ENCODE measurements around the gene KLHL3.

The KLHL3 gene

GRCh38 chr5:137706841-137707240, 29.0 kb downstream of the KLHL3 start:
- no peak for DNase-seq

- no peak for DNase-seq
Observed at GRCh38 chr5:137705106-137705505, 30.8 kb downstream of the KLHL3 start.

DNA sequence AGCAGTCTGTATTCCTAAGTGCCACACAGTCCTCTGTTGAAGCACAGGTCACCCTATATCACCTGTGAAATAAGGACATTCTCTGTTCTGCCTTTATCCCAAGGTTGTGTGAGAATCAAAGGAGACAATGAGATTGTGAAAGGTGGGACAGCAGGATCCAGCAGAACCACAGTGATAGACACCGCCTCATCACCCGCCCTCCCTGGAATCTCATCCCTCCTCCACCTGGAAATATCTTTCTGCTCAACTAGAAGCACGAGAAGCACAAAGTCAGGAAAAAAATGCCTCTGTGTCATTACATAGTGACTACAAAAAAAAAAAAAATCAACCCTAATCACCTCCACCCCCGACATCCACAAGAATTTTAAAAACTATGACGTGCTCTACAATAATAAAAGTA, 32.3 kb downstream of the KLHL3 start:
- no peak for DNase-seq

GRCh38 chr5:137700282-137700680, 35.6 kb downstream of the KLHL3 start:
- DNase-seq, result no peak

GRCh38 chr5:137699336-137700281, 36.3 kb downstream of the KLHL3 start:
- no peak for DNase-seq

GRCh38 chr5:137696481-137696880, 39.4 kb downstream of the KLHL3 start:
- no peak for DNase-seq

DNA sequence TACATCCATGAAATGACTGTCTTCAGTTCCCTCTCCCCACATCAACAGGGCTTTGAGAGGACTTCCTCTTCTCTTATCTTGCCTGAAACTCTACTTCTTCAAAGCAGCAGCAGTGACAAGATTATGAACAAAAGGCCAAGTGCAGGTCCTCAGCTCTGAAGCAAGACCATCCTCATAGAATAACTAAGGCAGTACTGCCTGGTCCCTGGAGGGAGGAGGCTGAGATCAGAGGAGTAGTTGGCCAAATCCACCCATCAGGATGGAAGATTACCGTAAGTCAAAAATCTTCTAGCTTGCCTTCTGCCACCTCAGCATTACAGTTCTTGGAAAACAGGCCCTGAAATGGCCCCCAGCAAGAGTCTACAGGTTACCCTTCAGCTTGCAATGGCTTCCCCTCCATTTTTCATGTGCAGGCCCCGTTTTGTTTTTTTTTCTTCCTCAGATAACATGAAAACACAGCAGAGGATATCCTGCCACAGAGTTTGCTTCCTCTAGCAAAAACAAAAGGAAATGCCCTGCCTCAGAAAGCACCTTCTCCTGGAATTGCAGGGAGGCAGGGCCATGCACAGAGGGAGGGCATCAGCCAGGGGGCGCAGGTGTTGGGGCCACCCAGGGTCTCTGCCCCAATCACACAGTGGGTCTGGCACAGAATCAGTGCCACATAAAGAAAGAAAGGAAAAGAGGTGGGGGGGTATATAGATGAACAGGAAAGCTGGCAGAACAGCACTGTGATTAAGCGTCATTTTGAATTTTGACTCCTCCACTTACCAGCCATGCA, 40.0 kb downstream of the KLHL3 start:
- no peak for DNase-seq

DNA sequence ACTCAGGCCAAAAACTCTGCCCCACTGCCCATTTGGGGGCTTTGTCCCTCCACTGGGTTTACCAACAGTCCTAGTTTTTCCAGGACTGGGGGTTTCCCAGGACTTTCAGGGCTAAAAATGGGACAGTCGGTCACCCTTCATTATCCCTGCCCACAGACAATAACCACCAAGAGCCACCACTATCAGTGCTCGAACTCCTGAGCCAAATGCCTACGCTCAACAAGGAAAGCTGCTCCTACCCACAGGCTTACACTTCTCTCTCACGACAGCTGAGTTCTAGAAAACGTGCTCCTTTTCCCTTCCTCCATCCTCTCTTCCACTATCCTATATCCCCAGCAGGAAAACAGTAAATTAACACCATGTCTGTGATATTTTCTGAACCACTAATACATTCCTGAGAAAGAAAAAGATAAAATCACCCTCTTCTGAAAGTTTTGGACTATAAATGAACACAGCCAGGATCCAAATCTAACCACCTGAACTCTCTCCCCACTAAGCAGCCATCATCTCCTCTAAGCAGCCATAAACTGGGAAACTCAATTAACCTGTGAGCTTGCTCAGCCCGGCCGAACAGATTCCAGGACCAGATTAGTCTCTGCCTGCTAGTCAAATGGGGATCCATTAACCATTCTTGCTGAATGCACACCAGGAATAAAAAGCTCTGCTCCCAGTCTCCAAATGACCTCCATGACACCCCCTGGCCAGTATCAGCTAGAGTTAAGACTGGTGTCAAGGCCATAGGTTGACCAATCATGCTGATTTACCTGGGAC, 41.8 kb downstream of the KLHL3 start:
- DNase-seq, result no peak

DNA sequence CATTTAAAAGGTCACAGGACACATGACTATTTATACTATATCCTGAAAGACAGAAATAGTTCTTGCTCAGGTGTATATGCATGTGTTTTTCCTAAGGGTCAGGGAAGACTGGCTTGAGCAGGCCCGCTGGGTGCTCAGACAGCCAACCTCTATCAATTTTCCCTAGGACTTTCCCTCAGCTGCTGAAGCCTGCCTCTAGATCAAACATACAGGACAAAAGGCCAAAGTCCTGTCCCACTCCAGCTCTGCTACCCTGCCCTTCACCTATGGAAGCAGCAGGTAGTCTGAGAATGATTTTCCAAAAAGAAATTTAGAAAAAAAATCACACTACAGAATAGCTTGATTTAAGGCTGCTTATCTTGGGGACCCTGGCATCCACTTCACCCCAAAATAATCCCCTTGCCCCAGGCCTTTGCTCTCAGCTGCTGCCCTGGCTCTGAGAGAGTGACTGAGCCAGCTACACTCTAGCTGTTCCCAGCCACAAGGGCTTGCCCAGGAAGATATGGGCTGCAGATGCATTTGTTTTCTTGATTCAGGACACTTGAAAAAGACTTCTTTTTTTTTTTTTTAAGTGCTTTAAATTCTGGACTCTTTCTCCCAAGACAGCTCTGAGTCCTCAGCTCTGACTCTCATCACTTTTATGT, 42.5 kb downstream of the KLHL3 start:
- no peak for DNase-seq

GRCh38 chr5:137689306-137689705, 46.6 kb downstream of the KLHL3 start:
- DNase-seq, result no peak

- DNase-seq, result no peak
Observed at GRCh38 chr5:137688210-137688840, 47.6 kb downstream of the KLHL3 start.

DNA sequence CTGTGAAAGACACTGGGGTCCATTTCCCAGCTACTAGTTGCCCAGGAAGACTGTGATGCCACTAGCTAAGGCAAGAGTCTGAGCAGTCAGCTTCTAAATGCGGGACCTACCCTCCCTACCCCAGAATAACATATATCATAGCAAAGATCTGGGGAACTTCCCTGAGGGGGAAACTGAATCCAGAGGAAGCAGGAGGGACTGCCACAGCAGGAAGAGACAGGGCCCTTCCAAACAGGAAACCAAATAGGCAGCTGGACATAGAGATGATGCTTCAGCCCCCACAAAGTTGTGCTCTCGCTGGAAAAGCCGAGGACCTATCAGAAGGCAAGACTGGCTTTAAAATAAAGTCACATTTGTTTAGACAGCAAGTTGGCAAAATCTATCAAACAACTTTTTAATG, 51.1 kb downstream of the KLHL3 start:
- no peak for DNase-seq

GRCh38 chr5:137681191-137681590, 54.7 kb downstream of the KLHL3 start:
- no peak for DNase-seq

DNA sequence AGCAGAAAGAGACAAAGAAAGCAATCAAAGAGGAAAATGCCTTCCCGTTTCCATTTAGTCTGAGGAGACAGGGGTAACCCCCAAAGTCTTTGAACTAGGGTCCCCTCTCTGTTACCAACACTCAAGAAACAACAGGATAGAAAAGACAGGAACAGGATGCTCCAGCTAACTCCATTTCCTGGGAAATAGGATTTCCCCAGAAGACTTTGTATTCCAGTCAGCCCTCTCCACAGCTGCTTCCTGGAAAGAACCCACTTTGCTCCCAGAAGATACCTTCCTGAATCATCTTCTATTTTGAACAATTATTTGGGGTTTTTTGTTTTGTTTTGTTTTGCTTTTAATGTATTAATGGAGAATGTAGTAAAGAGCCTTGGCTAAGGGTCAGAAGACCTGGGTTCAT, 56.0 kb downstream of the KLHL3 start:
- DNase-seq, result no peak

DNA sequence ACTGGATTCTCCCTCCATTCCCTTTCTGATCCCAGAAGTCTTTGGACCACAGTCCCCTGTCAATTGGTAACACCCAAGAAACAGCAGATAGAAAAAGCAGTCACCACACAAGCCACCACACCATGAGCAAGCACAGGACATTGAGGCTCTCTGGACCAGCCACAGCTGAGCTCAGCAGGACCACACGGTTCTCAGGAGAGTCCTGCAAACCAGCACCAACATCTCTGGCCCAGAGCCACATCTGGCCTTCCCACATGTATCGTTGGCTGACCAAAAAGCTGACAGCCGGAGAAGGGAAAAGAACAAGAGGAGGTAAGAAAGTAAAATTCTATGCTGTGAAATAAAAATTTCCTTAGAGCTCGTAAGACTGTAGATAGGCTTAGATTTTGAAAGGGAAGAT, 56.7 kb downstream of the KLHL3 start:
- DNase-seq, result no peak

DNA sequence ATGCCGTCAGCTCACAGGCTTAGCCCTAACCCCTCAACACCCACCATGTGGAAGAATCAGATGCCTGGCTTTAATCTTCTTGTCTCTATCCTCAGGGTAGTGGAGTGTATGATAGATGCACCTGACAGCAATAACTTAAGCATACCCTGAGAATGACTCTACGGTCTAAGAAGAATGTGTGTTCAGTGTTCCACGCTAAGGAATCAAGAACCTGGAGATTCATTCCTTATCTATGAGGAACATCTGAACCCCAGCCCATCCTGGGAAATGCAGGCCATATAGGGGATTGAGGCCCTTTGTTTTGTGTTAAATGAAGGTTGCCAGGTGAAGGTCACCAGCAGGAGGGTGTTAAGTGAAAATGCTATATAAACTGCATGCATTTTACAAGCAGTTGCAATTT, 63.0 kb downstream of the KLHL3 start:
- DNase-seq, result no peak

DNA sequence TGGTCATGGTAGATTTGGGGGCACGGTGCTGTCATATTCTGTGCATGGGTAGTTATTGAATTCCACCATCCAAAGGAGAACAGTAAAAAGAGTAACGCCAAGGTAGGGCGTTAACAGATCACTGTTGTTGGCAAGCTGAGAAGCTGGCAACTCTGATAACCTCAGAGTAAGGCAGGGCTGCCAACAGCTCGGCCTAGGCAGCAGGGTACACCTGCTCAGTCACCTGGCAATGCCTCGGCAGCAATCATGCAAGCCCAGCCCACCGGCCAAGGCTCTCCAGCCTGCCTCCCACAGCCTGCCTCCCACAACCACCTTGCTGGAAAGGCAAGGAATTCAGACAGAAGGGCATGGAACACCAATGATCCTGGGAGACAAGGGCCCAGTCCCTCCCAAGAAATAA, 63.9 kb downstream of the KLHL3 start:
- DNase-seq, result no peak

DNA sequence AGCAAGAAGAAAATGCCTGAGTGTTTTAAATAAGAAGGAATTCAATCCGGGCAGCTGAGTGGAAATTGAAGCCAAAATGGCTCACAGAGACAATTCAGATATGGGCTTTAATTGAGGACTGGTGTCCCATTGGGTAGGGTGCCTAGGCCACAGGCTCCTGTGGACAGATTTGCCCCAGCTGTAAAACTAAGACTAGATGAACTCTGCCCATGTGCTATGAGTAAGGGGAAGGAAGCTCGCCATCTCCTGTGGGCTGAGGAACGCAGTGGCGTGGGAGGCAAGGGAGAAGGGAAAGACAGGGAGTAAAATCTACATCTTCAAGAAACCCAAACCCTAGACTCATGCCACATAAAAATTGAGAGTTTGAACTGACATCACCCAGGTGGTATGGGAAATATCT, 66.1 kb downstream of the KLHL3 start:
- DNase-seq, result no peak

GRCh38 chr5:137668637-137669036, 67.3 kb downstream of the KLHL3 start:
- no peak for DNase-seq

DNA sequence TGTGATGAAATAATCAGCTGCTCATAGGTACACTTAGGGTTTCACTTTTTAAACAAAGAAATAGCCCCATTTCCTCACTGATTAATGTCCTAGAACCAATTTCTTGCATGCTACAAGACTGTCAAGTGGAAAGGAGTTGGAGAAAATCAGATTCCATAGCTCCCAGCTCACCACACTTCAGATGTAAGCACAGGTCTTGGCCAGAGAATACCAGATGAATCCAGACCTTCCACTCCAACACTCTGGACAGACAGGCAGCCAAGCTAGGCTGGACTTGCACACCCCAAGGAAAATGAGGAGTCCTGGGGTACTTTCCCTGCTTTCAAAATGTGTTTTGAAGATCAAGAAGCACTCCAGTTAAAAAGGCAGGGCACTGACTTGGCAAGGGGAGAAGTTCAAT, 68.5 kb downstream of the KLHL3 start:
- no peak for DNase-seq

GRCh38 chr5:137666901-137667300, 69.0 kb downstream of the KLHL3 start:
- no peak for DNase-seq

- no peak for DNase-seq
Observed at GRCh38 chr5:137666461-137666850, 69.4 kb downstream of the KLHL3 start.

All from CD4-positive, alpha-beta T cell treated with Interleukin-15 for 1 hour (primary cell).